H9 (cell line): ENCODE measurements around the gene NOL7. TPM values are rescaled to one million over a fixed set of nuclear protein-coding genes. Genes with fewer than 3 reads are reported as not detected.

Source experiments
- DNase-seq: peaks from one replicate; pipeline ENCODE4 v3.0.0-alpha.2; 2017
- H2AFZ ChIP-seq: one replicate; pipeline ENCODE4 v1.6.1; 2013; ENCODE audit warnings: mild to moderate bottlenecking, low read length, control low read depth, moderate library complexity
- H2AK5ac ChIP-seq: 2 replicates; pipeline ENCODE4 v1.6.1; 2013; ENCODE audit warnings: low read length, control low read depth, mixed read lengths; ENCODE audit not compliant: insufficient read length
- H2BK120ac ChIP-seq: one replicate; pipeline ENCODE4 v1.6.1; 2013; ENCODE audit warnings: low read depth, mild to moderate bottlenecking, low read length, control low read depth, inconsistent platforms; ENCODE audit not compliant: poor library complexity, severe bottlenecking
- H2BK12ac ChIP-seq: 2 replicates; pipeline ENCODE4 v1.6.1; 2013; ENCODE audit warnings: low read length, control low read depth, mixed read lengths, low read depth; ENCODE audit not compliant: insufficient read length
- H2BK15ac ChIP-seq: 2 replicates; pipeline ENCODE4 v1.6.1; 2013; ENCODE audit warnings: low read depth, low read length, control low read depth
- H2BK20ac ChIP-seq: one replicate; pipeline ENCODE4 v1.6.1; 2013; ENCODE audit warnings: low read depth, mild to moderate bottlenecking, low read length, control low read depth, inconsistent platforms; ENCODE audit not compliant: poor library complexity, severe bottlenecking
- H2BK5ac ChIP-seq: 2 replicates; pipeline ENCODE4 v1.6.1; 2013; ENCODE audit warnings: low read length, control low read depth, mixed read lengths; ENCODE audit not compliant: insufficient read length
- H3K14ac ChIP-seq: 2 replicates; pipeline ENCODE4 v1.6.1; 2013; ENCODE audit warnings: low read length, control low read depth; ENCODE audit not compliant: insufficient read depth
- H3K18ac ChIP-seq: 2 replicates; pipeline ENCODE4 v1.6.1; 2013; ENCODE audit warnings: low read depth, mild to moderate bottlenecking, mixed read lengths, low read length, control low read depth; ENCODE audit not compliant: insufficient read length
- H3K23ac ChIP-seq: 2 replicates; pipeline ENCODE4 v1.6.1; 2013; ENCODE audit warnings: low read length, control low read depth, mixed read lengths, low read depth; ENCODE audit not compliant: insufficient read length
- H3K23me2 ChIP-seq: 2 replicates; pipeline ENCODE4 v1.6.1; 2013; ENCODE audit warnings: low read depth, mild to moderate bottlenecking, mixed read lengths, low read length, control low read depth; ENCODE audit not compliant: insufficient read length, poor library complexity, severe bottlenecking
- H3K27ac ChIP-seq: 2 replicates; pipeline ENCODE4 v1.5.1; 2013; ENCODE audit warnings: low read length, control low read depth, mixed read lengths, low read depth; ENCODE audit not compliant: insufficient read length
- H3K27me3 ChIP-seq: 2 replicates; pipeline ENCODE4 v1.6.1; 2013; ENCODE audit warnings: low read length, control low read depth, inconsistent platforms; ENCODE audit not compliant: insufficient read depth
- H3K4ac ChIP-seq: 2 replicates; pipeline ENCODE4 v1.6.1; 2013; ENCODE audit warnings: low read depth, mild to moderate bottlenecking, control low read depth, inconsistent platforms, low read length, moderate library complexity
- H3K4me1 ChIP-seq: 2 replicates; pipeline ENCODE4 v1.6.1; 2013; ENCODE audit warnings: low read length, control low read depth, inconsistent platforms; ENCODE audit not compliant: insufficient read depth
- H3K4me2 ChIP-seq: 2 replicates; pipeline ENCODE4 v1.6.1; 2013; ENCODE audit warnings: low read length, control low read depth, mixed read lengths; ENCODE audit not compliant: insufficient read length, insufficient read depth
- H3K56ac ChIP-seq: 2 replicates; pipeline ENCODE4 v1.6.1; 2013; ENCODE audit warnings: low read depth, mild to moderate bottlenecking, mixed read lengths, low read length, control low read depth; ENCODE audit not compliant: insufficient read length
- H3K79me1 ChIP-seq: 2 replicates; pipeline ENCODE4 v1.6.1; 2013; ENCODE audit warnings: low read depth, mild to moderate bottlenecking, moderate library complexity, low read length, control low read depth, inconsistent platforms; ENCODE audit not compliant: insufficient read depth, poor library complexity, severe bottlenecking
- H3K79me2 ChIP-seq: 2 replicates; pipeline ENCODE4 v1.6.1; 2013; ENCODE audit warnings: low read length, control low read depth, inconsistent platforms; ENCODE audit not compliant: insufficient read depth
- H3K9ac ChIP-seq: 2 replicates; pipeline ENCODE4 v1.6.1; 2013; ENCODE audit warnings: low read length, control low read depth, mixed read lengths; ENCODE audit not compliant: insufficient read length; ENCODE audit errors: extremely low read depth
- H3K9me3 ChIP-seq: one replicate; pipeline ENCODE4 v1.6.1; 2013; ENCODE audit warnings: low read depth, low read length, inconsistent platforms; ENCODE audit not compliant: control insufficient read depth
- H3T11ph ChIP-seq: one replicate; pipeline ENCODE4 v1.6.1; 2013; ENCODE audit warnings: mild to moderate bottlenecking, low read length, control low read depth, inconsistent platforms
- H4K20me1 ChIP-seq: one replicate; pipeline ENCODE4 v1.6.1; 2013; ENCODE audit not compliant: control insufficient read depth, insufficient read length, insufficient read depth
- H4K5ac ChIP-seq: 2 replicates; pipeline ENCODE4 v1.6.1; 2013; ENCODE audit warnings: low read depth, mild to moderate bottlenecking, mixed read lengths, low read length, control low read depth; ENCODE audit not compliant: insufficient read length
- H4K8ac ChIP-seq: replicated peaks from 2 replicates; pipeline ENCODE4 v1.6.1; 2013; ENCODE audit warnings: low read length, control low read depth, mixed read lengths, low read depth; ENCODE audit not compliant: insufficient read length
- H4K91ac ChIP-seq: 2 replicates; pipeline ENCODE4 v1.6.1; 2013; ENCODE audit warnings: low read depth, mild to moderate bottlenecking, moderate library complexity, mixed read lengths, low read length, control low read depth; ENCODE audit not compliant: insufficient read length
- H3K27ac Mint-ChIP-seq, 3 experiments: 2 replicates in 2 of 3; 3 replicates in 1 of 3; pipeline ENCODE4 v1.8.0; 2020 to 2021; ENCODE audit warnings: mixed read lengths in 3 of 3, mild to moderate bottlenecking in 1 of 3, moderate library complexity in 1 of 3
- H3K27me3 Mint-ChIP-seq: 2 replicates; pipeline ENCODE4 v1.8.0; 2021; ENCODE audit warnings: low read depth, mild to moderate bottlenecking, moderate library complexity, mixed read lengths
- H3K36me3 Mint-ChIP-seq, 3 experiments: 2 replicates in 2 of 3; 3 replicates in 1 of 3; pipeline ENCODE4 v1.8.0; 2020 to 2021; ENCODE audit warnings: low read depth in 3 of 3, mixed read lengths in 3 of 3; ENCODE audit not compliant: insufficient read depth in 1 of 3
- H3K4me1 Mint-ChIP-seq, 2 experiments: 2 replicates each; pipeline ENCODE4 v1.8.0; 2020; ENCODE audit warnings: mixed read lengths in 2 of 2
- H3K4me3 Mint-ChIP-seq, 2 experiments: 2 replicates in 1 of 2; 3 replicates in 1 of 2; pipeline ENCODE4 v1.8.0; 2020 to 2021; ENCODE audit warnings: mild to moderate bottlenecking in 2 of 2, mixed read lengths in 2 of 2, moderate library complexity in 1 of 2
- H3K9me3 Mint-ChIP-seq, 2 experiments: 2 replicates in 1 of 2; 3 replicates in 1 of 2; pipeline ENCODE4 v1.8.0; 2020; ENCODE audit warnings: mild to moderate bottlenecking in 2 of 2, mixed read lengths in 2 of 2, moderate library complexity in 1 of 2
- total RNA-seq: library from RNA; stranded (reverse); gene quantifications from 2 replicates; pipeline ENCODE4 v1.2.1, GENCODE V29; 2021
- TF ChIP-seq, protein P1 (sequence below): fragments of 200-600 bp; sonication (generic); conservative IDR thresholded peaks from 3 replicates; pipeline ENCODE4 v1.8.0; 2021; ENCODE audit warnings: antibody characterized with exemption, mild to moderate bottlenecking

The NOL7 gene
- total RNA-seq, 1 experiment from 2014 or later = 72.1 TPM

DNA sequence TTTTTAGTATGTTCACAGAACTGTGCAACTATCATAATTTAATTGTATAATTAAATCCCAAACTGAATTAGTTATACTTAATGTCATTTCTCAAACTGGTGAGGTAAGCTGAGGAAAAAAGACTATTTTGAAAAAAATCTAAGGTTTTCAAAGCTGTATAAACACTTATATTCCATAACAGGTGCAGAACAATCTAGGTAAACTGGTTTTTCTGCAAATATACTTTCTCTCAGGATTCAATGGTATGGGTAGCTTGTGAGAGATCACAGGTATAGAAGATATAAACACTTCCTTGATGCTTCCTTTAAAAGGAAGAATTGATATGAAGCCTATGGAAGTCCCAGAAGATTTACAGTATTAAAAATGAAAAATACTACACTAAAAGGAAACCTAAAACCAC is 33.7 kb downstream of the NOL7 start:
- no peak overlapping the region for H3K27ac Mint-ChIP-seq
- H2BK12ac ChIP-seq = no peak overlapping the region
- H3T11ph ChIP-seq = no peak overlapping the region
- H3K4me1 Mint-ChIP-seq = no peaks in the 10 kb centered on the region
- no peaks in the 10 kb centered on the region for H3K9me3 ChIP-seq
- no peaks in the 10 kb centered on the region for H4K20me1 ChIP-seq
- H3K14ac ChIP-seq = no peak overlapping the region
- no peaks in the 10 kb centered on the region for H3K27me3 Mint-ChIP-seq
- H3K9me3 Mint-ChIP-seq = no peaks in the 10 kb centered on the region
- no peak overlapping the region for H3K9ac ChIP-seq
- H3K4me1 ChIP-seq = no peaks in the 10 kb centered on the region
- H3K79me1 ChIP-seq = no peaks in the 10 kb centered on the region
- no peak overlapping the region for H4K91ac ChIP-seq
- H3K4ac ChIP-seq = no peak overlapping the region
- no peak for DNase-seq
- H2AFZ ChIP-seq = no peak overlapping the region
- no peak overlapping the region for H2BK20ac ChIP-seq
- H3K27me3 ChIP-seq = no peaks in the 10 kb centered on the region
- H4K8ac ChIP-seq = no peak overlapping the region
- no peak overlapping the region for H2BK15ac ChIP-seq
- H2BK5ac ChIP-seq = no peak overlapping the region
- H2BK120ac ChIP-seq = no peak overlapping the region
- no peak overlapping the region for H2AK5ac ChIP-seq
- H3K4me3 Mint-ChIP-seq = no peak overlapping the region
- no peak overlapping the region for H3K27ac ChIP-seq
- peaks cover 3 to 11% (median 10%) of the 10 kb centered on the region in 3 experiments; a peak in 5 of 7 replicates for H3K36me3 Mint-ChIP-seq
- no peak overlapping the region for H3K4me2 ChIP-seq
- H3K56ac ChIP-seq = no peak overlapping the region
- TF ChIP-seq, protein P1, sequence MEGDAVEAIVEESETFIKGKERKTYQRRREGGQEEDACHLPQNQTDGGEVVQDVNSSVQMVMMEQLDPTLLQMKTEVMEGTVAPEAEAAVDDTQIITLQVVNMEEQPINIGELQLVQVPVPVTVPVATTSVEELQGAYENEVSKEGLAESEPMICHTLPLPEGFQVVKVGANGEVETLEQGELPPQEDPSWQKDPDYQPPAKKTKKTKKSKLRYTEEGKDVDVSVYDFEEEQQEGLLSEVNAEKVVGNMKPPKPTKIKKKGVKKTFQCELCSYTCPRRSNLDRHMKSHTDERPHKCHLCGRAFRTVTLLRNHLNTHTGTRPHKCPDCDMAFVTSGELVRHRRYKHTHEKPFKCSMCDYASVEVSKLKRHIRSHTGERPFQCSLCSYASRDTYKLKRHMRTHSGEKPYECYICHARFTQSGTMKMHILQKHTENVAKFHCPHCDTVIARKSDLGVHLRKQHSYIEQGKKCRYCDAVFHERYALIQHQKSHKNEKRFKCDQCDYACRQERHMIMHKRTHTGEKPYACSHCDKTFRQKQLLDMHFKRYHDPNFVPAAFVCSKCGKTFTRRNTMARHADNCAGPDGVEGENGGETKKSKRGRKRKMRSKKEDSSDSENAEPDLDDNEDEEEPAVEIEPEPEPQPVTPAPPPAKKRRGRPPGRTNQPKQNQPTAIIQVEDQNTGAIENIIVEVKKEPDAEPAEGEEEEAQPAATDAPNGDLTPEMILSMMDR = no peak
- H3K79me2 ChIP-seq = no peaks in the 10 kb centered on the region
- no peak overlapping the region for H3K18ac ChIP-seq
- H3K23ac ChIP-seq = no peak overlapping the region
- H3K23me2 ChIP-seq = no peaks in the 10 kb centered on the region
- no peak overlapping the region for H4K5ac ChIP-seq
